SK-N-SH treated with all-trans-retinoic acid at 6 μM for 48 hours (cell line): ENCODE data around the gene HSPA4.
"Not testable (repeated sequence)": the region's sequence is repeated elsewhere in the genome, so short reads cannot be mapped to it uniquely, and the experiment has no call there.

Experiments
- ARNTL ChIP-seq: fragments of 450-650 bp; formaldehyde crosslinking; IDR thresholded peaks from 2 replicates; pipeline ENCODE4 v1.5.0; 2020; ENCODE audit warnings: low read depth, mild to moderate bottlenecking, moderate library complexity, borderline replicate concordance
- ESRRG ChIP-seq: fragments of 250-450 bp; sonication (Bioruptor Pico); IDR thresholded peaks from 2 replicates; pipeline ENCODE4 v1.6.1; 2021; ENCODE audit warnings: mild to moderate bottlenecking
- PATZ1 ChIP-seq: fragments of 250-450 bp; sonication (Bioruptor Pico); IDR thresholded peaks from 2 replicates; pipeline ENCODE4 v1.8.0; 2020; ENCODE audit warnings: mild to moderate bottlenecking, moderate library complexity, borderline replicate concordance
- PPARA ChIP-seq: fragments of 250-450 bp; sonication (Bioruptor Pico); IDR thresholded peaks from 2 replicates; pipeline ENCODE4 v1.5.0; 2020; ENCODE audit warnings: mild to moderate bottlenecking, borderline replicate concordance
- TCF4 ChIP-seq: fragments of 250-450 bp; sonication (Bioruptor Pico); IDR thresholded peaks from 2 replicates; pipeline ENCODE4 v1.8.0; 2021; ENCODE audit warnings: mild to moderate bottlenecking, moderate library complexity, borderline replicate concordance
- ZC3H10 ChIP-seq: fragments of 250-450 bp; sonication (Bioruptor Pico); IDR thresholded peaks from 2 replicates; pipeline ENCODE4 v1.5.1; 2021; ENCODE audit warnings: mild to moderate bottlenecking, moderate library complexity
- ZFP3 ChIP-seq: fragments of 250-450 bp; sonication (Bioruptor Pico); IDR thresholded peaks from 2 replicates; pipeline ENCODE4 v1.5.0; 2020; ENCODE audit warnings: mild to moderate bottlenecking, moderate library complexity

GRCh38 chr5:133036677-133037076, 15.1 kb upstream of the HSPA4 start:
- TF ChIP-seq PATZ1 (CRISPR knock-in tag); ESRRG (CRISPR knock-in tag); ZFP3; TCF4 (CRISPR knock-in tag); ARNTL (CRISPR knock-in tag); ZC3H10; PPARA (CRISPR knock-in tag): not testable (repeated sequence)
